PC-3 (cell line): Measurements from ENCODE around the gene S1PR2. TPM values are rescaled to one million over a fixed set of nuclear protein-coding genes. Genes with fewer than 3 reads are reported as not detected.

Source experiments
- ATAC-seq: fragments of 200-7000 bp; cut with Tn5 transposase; 2 replicates; pipeline ENCODE4 v1.9.1; 2020; ENCODE audit warnings: mild to moderate bottlenecking, moderate library complexity
- BruUV-seq: library from RNA; stranded (reverse); fragments of 400-500 nt; replicated peaks from 2 replicates; lab custom pipeline; 2021; lab: Mats Ljungman, UMichigan
- CTCF ChIA-PET: fragments of 300-600 bp; sonication (Branson Sonifier 250); formaldehyde crosslinking; loops from one replicate; lab custom pipeline; 2022; ENCODE audit warnings: antibody characterized with exemption; lab: Charles Lee
- POLR2A ChIA-PET: fragments of 300-600 bp; sonication (Branson Sonifier 250); formaldehyde crosslinking; loops from one replicate; lab custom pipeline; 2022; ENCODE audit warnings: antibody characterized with exemption; ENCODE audit not compliant: unreplicated experiment; lab: Charles Lee
- DNase-seq: peaks from one replicate; pipeline ENCODE4 v3.0.0-alpha.2; 2015
- H2AFZ ChIP-seq: fragments of 300-600 bp; sonication (generic); 2 replicates; pipeline ENCODE4 v1.6.0; 2016; ENCODE audit warnings: antibody characterized with exemption, low read length
- H3F3A ChIP-seq: fragments of 300-600 bp; sonication (generic); one replicate; pipeline ENCODE4 v1.6.0; 2017; ENCODE audit warnings: antibody characterized with exemption, low read length, control low read depth, mild to moderate bottlenecking; ENCODE audit not compliant: unreplicated experiment
- H3K27ac ChIP-seq: fragments of 300-600 bp; sonication (generic); 2 replicates; pipeline ENCODE4 v1.5.1; 2016; ENCODE audit warnings: mild to moderate bottlenecking, low read length
- H3K27me3 ChIP-seq: fragments of 300-600 bp; sonication (generic); 2 replicates; pipeline ENCODE4 v1.6.1; 2016; ENCODE audit warnings: low read length, mixed read lengths
- H3K36me3 ChIP-seq: fragments of 300-600 bp; sonication (generic); 2 replicates; pipeline ENCODE4 v1.6.1; 2016; ENCODE audit warnings: low read depth, mixed run types, low read length, mixed read lengths
- H3K4me1 ChIP-seq: fragments of 300-600 bp; sonication (generic); 2 replicates; pipeline ENCODE4 v1.5.1; 2016; ENCODE audit warnings: low read length; ENCODE audit not compliant: insufficient read depth
- H3K4me2 ChIP-seq: fragments of 300-600 bp; sonication (generic); 2 replicates; pipeline ENCODE4 v1.6.0; 2016; ENCODE audit warnings: low read length
- H3K4me3 ChIP-seq: fragments of 300-600 bp; sonication (generic); 2 replicates; pipeline ENCODE4 v1.5.1; 2016; ENCODE audit warnings: mild to moderate bottlenecking, low read length, mixed read lengths
- H3K79me2 ChIP-seq: fragments of 300-600 bp; sonication (generic); 2 replicates; pipeline ENCODE4 v1.6.1; 2017; ENCODE audit warnings: low read length, mixed read lengths
- H3K9ac ChIP-seq: fragments of 300-600 bp; sonication (generic); 2 replicates; pipeline ENCODE4 v1.6.0; 2016; ENCODE audit warnings: mild to moderate bottlenecking, low read length
- H3K9me2 ChIP-seq: fragments of 300-600 bp; sonication (generic); replicated peaks from 2 replicates; pipeline ENCODE4 v1.6.1; 2016; ENCODE audit warnings: mixed run types, low read length, mixed read lengths
- H3K9me3 ChIP-seq: fragments of 300-600 bp; sonication (generic); 2 replicates; pipeline ENCODE4 v1.6.1; 2016; ENCODE audit warnings: low read length, mixed read lengths
- H4K20me1 ChIP-seq: fragments of 300-600 bp; sonication (generic); 2 replicates; pipeline ENCODE4 v1.6.1; 2016; ENCODE audit warnings: low read length, mixed read lengths
- CTCF ChIP-seq: fragments of 300-600 bp; sonication (generic); conservative IDR thresholded peaks from 2 replicates; pipeline ENCODE4 v1.5.1; 2017; ENCODE audit warnings: antibody characterized with exemption, low read depth, mild to moderate bottlenecking, low read length
- EZH2 ChIP-seq: fragments of 300-600 bp; sonication (generic); IDR thresholded peaks from one replicate; pipeline ENCODE4 v1.6.1; 2017; ENCODE audit warnings: antibody characterized with exemption, mild to moderate bottlenecking, low read length; ENCODE audit not compliant: unreplicated experiment
- EZH2phosphoT487 ChIP-seq: fragments of 300-600 bp; sonication (generic); IDR thresholded peaks from 2 replicates; pipeline ENCODE4 v1.6.1; 2018; ENCODE audit warnings: mild to moderate bottlenecking, antibody characterized with exemption, low read length, borderline replicate concordance
- intact Hi-C: fragments of 100-400 bp; cut with micrococcal nuclease; formaldehyde crosslinking; loops from 2 replicates; pipeline ENCODE4 v1.9.0; 2023
- total RNA-seq: library from RNA; depleted of rRNA; stranded (reverse); fragments of >200 nt; gene quantifications from 2 replicates; pipeline ENCODE4 v1.2.3, GENCODE V29; 2014

S1PR2 gene
- total RNA-seq, 1 experiment from 2014 or later = 4.1 TPM

DNA sequence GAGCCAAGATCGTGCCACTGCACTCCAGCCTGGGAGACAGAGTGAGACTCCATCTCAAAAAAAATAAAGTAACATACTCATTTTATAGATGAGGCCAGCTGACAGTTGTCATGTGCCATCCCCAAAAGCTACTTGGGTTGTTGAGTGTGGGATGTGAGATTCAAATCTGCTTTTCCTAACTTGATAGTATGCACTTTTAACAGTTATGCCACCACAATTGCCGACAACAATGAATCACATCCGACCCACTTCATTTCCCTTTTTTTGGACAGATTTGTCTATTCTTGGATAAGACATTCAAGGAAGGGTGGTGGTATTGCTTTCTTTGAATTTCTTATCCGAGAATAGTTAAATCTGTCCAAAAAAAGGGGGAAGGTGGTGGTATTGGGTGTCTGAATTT lies 20.1 kb downstream of the S1PR2 start:
- H3K79me2 ChIP-seq = no peaks in the 10 kb centered on the region
- no peak overlapping the region for H3K4me3 ChIP-seq
- H3K4me2 ChIP-seq = no peak overlapping the region
- peaks cover 12% of the 10 kb centered on the region for H3K4me1 ChIP-seq
- intact Hi-C loops = no loop called here
- H3F3A ChIP-seq = no peaks in the 10 kb centered on the region
- ATAC-seq = no peak
- ChIA-PET CTCF (interaction anchor here (0.7 kb wide), 1 partner anchor 9 kb away, joined by 4 read pairs; no protein-coding TSS in a partner anchor), POLR2A (no interaction called here)
- no peaks in the 10 kb centered on the region for H4K20me1 ChIP-seq
- TF ChIP-seq EZH2phosphoT487 (no peak), EZH2 (no peak), CTCF (no peak)
- DNase-seq = no peak
- H3K9ac ChIP-seq = no peak overlapping the region
- no peak overlapping the region for H3K27ac ChIP-seq
- no peaks in the 10 kb centered on the region for H3K36me3 ChIP-seq
- no peaks in the 10 kb centered on the region for H3K27me3 ChIP-seq
- no peak overlapping the region for H2AFZ ChIP-seq
- H3K9me3 ChIP-seq = no peaks in the 10 kb centered on the region
- no peaks in the 10 kb centered on the region for H3K9me2 ChIP-seq
- BruUV-seq = no TSS peak

- Histone ChIP-seq H3K79me2 (no peaks in the 10 kb centered on the region), H3K4me3 (no peak overlapping the region), H3K9ac (peak overlapping the region; percentile 16; the same call in 1 of the 2 replicates), H3F3A (no peaks in the 10 kb centered on the region), H3K27me3 (no peaks in the 10 kb centered on the region), H3K36me3 (no peaks in the 10 kb centered on the region), H3K4me1 (peaks cover 19% of the 10 kb centered on the region), H3K9me2 (no peaks in the 10 kb centered on the region), H3K4me2 (0 out of 2 replicates have a peak overlapping the region, but pooled peaks have one; percentile 29), H3K27ac (peak overlapping the region; percentile 65), H2AFZ (no peak overlapping the region), H3K9me3 (no peaks in the 10 kb centered on the region), H4K20me1 (no peaks in the 10 kb centered on the region)
- intact Hi-C loops = no loop called here
- TF ChIP-seq EZH2 (no peak), EZH2phosphoT487 (no peak), CTCF (no peak)
- DNase-seq (peak; percentile 67), ATAC-seq (peak; percentile 51)
- ChIA-PET CTCF (no interaction called here), POLR2A (no interaction called here)
- BruUV-seq = no TSS peak
These were observed 21.8 kb downstream of the S1PR2 start for GRCh38 chr19:10209315-10209714.

DNA sequence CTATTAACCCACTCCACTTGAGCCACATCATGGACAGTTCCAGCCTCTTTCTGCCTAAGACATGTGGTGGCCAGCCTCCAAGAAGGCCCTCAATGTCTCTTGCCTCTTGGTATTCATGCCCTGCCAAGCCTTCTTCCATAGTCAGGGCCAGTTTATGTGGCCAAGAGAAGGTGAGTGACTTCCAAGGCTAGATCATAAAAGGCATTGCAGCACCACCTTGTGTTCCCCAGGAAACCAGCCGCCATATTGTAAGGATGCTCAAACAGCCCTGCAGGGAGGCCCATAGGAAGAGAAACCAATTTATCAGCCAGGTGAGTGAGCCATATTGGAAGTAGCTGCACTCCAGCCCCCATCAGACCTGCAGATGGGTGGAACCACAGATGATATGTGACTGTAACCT lies 24.1 kb downstream of the S1PR2 start:
- CTCF ChIA-PET = interaction anchor here (0.5 kb wide), 1 partner anchor 442 kb away, joined by 4 read pairs; no protein-coding TSS in a partner anchor
- Histone ChIP-seq H3K9me2 (no peaks in the 10 kb centered on the region), H4K20me1 (no peaks in the 10 kb centered on the region), H3F3A (no peaks in the 10 kb centered on the region), H3K27me3 (no peaks in the 10 kb centered on the region), H3K36me3 (no peaks in the 10 kb centered on the region), H2AFZ (no peak overlapping the region), H3K27ac (no peak overlapping the region), H3K4me2 (no peak overlapping the region), H3K4me1 (peaks cover 21% of the 10 kb centered on the region), H3K79me2 (no peaks in the 10 kb centered on the region), H3K9me3 (no peaks in the 10 kb centered on the region), H3K4me3 (no peak overlapping the region), H3K9ac (no peak overlapping the region)
- intact Hi-C loops = no loop called here
- DNase-seq (no peak), ATAC-seq (no peak)
- POLR2A ChIA-PET = no interaction called here
- BruUV-seq = no TSS peak
- 0 out of 2 replicates have a peak, but pooled peaks have one; percentile 12 for TF ChIP-seq CTCF
- TF ChIP-seq EZH2phosphoT487 = no peak
- no peak for TF ChIP-seq EZH2
